IMR-90 (cell line): ENCODE data around the gene SLC12A7. TPM values are rescaled to one million over a fixed set of nuclear protein-coding genes. Genes with fewer than 3 reads are reported as not detected.

Experiments used
- ATAC-seq: fragments of 200-7000 bp; cut with Tn5 transposase; 2 replicates; pipeline ENCODE4 v1.9.1; 2020; ENCODE audit warnings: low read depth, mild to moderate bottlenecking, moderate library complexity
- BruUV-seq: library from RNA; stranded (reverse); fragments of 400-500 nt; replicated peaks from 2 replicates; lab custom pipeline; 2021; lab: Mats Ljungman, UMichigan
- CTCF ChIA-PET: fragments of 300-600 bp; formaldehyde crosslinking; extraction: SDS; loops from one replicate; lab custom pipeline; 2021; ENCODE audit warnings: antibody characterized with exemption; lab: Yijun Ruan, JAX
- POLR2A ChIA-PET: fragments of 300-600 bp; sonication (Branson Sonifier 250); formaldehyde crosslinking; loops from one replicate; lab custom pipeline; 2022; ENCODE audit warnings: antibody characterized with exemption; ENCODE audit not compliant: unreplicated experiment; lab: Charles Lee
- DNase-seq: peaks from one replicate; pipeline ENCODE4 v3.0.0; 2013
- H2AFZ ChIP-seq: replicated peaks from 2 replicates; pipeline ENCODE3; 2013; ENCODE audit warnings: low read length, mild to moderate bottlenecking; ENCODE audit not compliant: poor library complexity
- H2AK5ac ChIP-seq: 2 replicates; pipeline ENCODE4 v1.6.1; 2013; ENCODE audit warnings: low read depth, low read length, inconsistent platforms
- H2AK9ac ChIP-seq: replicated peaks from 2 replicates; pipeline ENCODE3; 2013; ENCODE audit warnings: mild to moderate bottlenecking, low read depth, low read length, moderate library complexity; ENCODE audit not compliant: poor library complexity
- H2BK120ac ChIP-seq: 2 replicates; pipeline ENCODE4 v1.6.1; 2013; ENCODE audit warnings: low read depth, low read length, inconsistent platforms
- H2BK15ac ChIP-seq: 3 replicates; pipeline ENCODE4 v1.6.1; 2013; ENCODE audit warnings: low read depth, low read length, inconsistent platforms
- H2BK20ac ChIP-seq: 2 replicates; pipeline ENCODE4 v1.6.1; 2013; ENCODE audit warnings: low read depth, mild to moderate bottlenecking, inconsistent platforms, low read length, moderate library complexity
- H2BK5ac ChIP-seq: 2 replicates; pipeline ENCODE4 v1.6.1; 2013; ENCODE audit warnings: mild to moderate bottlenecking, low read depth, low read length, inconsistent platforms; ENCODE audit not compliant: poor library complexity, severe bottlenecking
- H3K14ac ChIP-seq: replicated peaks from 2 replicates; pipeline ENCODE4 v1.6.1; 2013; ENCODE audit warnings: low read depth, low read length, inconsistent platforms
- H3K18ac ChIP-seq: 2 replicates; pipeline ENCODE4 v1.6.1; 2013; ENCODE audit warnings: low read depth, low read length, control low read depth
- H3K23ac ChIP-seq: 2 replicates; pipeline ENCODE4 v1.6.1; 2013; ENCODE audit warnings: low read depth, low read length, inconsistent platforms
- H3K27ac ChIP-seq: 2 replicates; pipeline ENCODE4 v1.5.1; 2013; ENCODE audit warnings: mild to moderate bottlenecking, control low read depth, low read length; ENCODE audit not compliant: insufficient read depth
- H3K27me3 ChIP-seq: 2 replicates; pipeline ENCODE4 v1.6.1; 2013; ENCODE audit warnings: low read length; ENCODE audit not compliant: control insufficient read depth, insufficient read depth
- H3K36me3 ChIP-seq: 2 replicates; pipeline ENCODE4 v1.6.1; 2013; ENCODE audit warnings: low read length, mixed read lengths; ENCODE audit not compliant: control insufficient read depth, insufficient read depth
- H3K4ac ChIP-seq: 2 replicates; pipeline ENCODE4 v1.6.1; 2013; ENCODE audit warnings: low read depth, low read length, inconsistent platforms
- H3K4me1 ChIP-seq: 2 replicates; pipeline ENCODE4 v1.6.1; 2013; ENCODE audit warnings: low read length, mixed read lengths; ENCODE audit not compliant: control insufficient read depth, insufficient read depth
- H3K4me2 ChIP-seq: 2 replicates; pipeline ENCODE4 v1.6.1; 2013; ENCODE audit warnings: low read depth, mild to moderate bottlenecking, control low read depth, low read length, moderate library complexity
- H3K4me3 ChIP-seq: 2 replicates; pipeline ENCODE4 v1.5.1; 2013; ENCODE audit warnings: low read depth, mild to moderate bottlenecking, control low read depth, low read length, moderate library complexity; ENCODE audit not compliant: insufficient read depth
- H3K56ac ChIP-seq: 2 replicates; pipeline ENCODE4 v1.6.1; 2013; ENCODE audit warnings: low read length, inconsistent platforms; ENCODE audit not compliant: insufficient read depth; ENCODE audit errors: extremely low read depth
- H3K79me1 ChIP-seq, 2 experiments: 2 replicates each; pipeline ENCODE4 v1.6.1; 2013; ENCODE audit warnings: low read length in 2 of 2, inconsistent platforms in 1 of 2, low read depth in 1 of 2
- H3K9ac ChIP-seq: 2 replicates; pipeline ENCODE4 v1.6.1; 2013; ENCODE audit warnings: low read depth, low read length, control low read depth
- H3K9me1 ChIP-seq: 2 replicates; pipeline ENCODE4 v1.6.1; 2013; ENCODE audit warnings: low read length, inconsistent platforms; ENCODE audit not compliant: insufficient read depth
- H3K9me3 ChIP-seq: 2 replicates; pipeline ENCODE4 v1.6.1; 2013; ENCODE audit warnings: low read length; ENCODE audit not compliant: control insufficient read depth, insufficient read depth
- H4K20me1 ChIP-seq: 2 replicates; pipeline ENCODE4 v1.6.1; 2013; ENCODE audit warnings: low read length, inconsistent platforms; ENCODE audit not compliant: insufficient read depth
- H4K5ac ChIP-seq: 2 replicates; pipeline ENCODE4 v1.6.1; 2013; ENCODE audit warnings: mild to moderate bottlenecking, low read depth, low read length, control low read depth
- H4K8ac ChIP-seq, 2 experiments: 2 replicates each; pipeline ENCODE4 v1.6.1; 2013; ENCODE audit warnings: low read depth in 2 of 2, low read length in 2 of 2, control low read depth in 1 of 2, inconsistent platforms in 1 of 2
- H4K91ac ChIP-seq: 2 replicates; pipeline ENCODE4 v1.6.1; 2013; ENCODE audit warnings: low read depth, low read length, inconsistent platforms; ENCODE audit not compliant: insufficient read depth
- CEBPB ChIP-seq: IDR thresholded peaks from 2 replicates; pipeline ENCODE4 v1.6.1; 2012; ENCODE audit warnings: low read depth, low read length, improper control_type of control experiment
- CHD1 ChIP-seq: IDR thresholded peaks from 2 replicates; pipeline ENCODE4 v1.6.1; 2012; ENCODE audit warnings: low read depth, low read length, improper control_type of control experiment
- MAFK ChIP-seq: IDR thresholded peaks from 2 replicates; pipeline ENCODE4 v1.6.1; 2012; ENCODE audit warnings: low read depth, low read length, improper control_type of control experiment
- MAZ ChIP-seq: IDR thresholded peaks from 2 replicates; pipeline ENCODE4 v1.6.1; 2012; ENCODE audit warnings: low read depth, mild to moderate bottlenecking, low read length, improper control_type of control experiment, moderate library complexity, borderline replicate concordance
- NFE2L2 ChIP-seq: fragments of 150-350 bp; IDR thresholded peaks from 2 replicates; pipeline ENCODE4 v1.6.1; 2016; ENCODE audit warnings: low read depth, mild to moderate bottlenecking, low read length
- POLR2A ChIP-seq: IDR thresholded peaks from 2 replicates; pipeline ENCODE4 v1.6.1; 2012; ENCODE audit warnings: mild to moderate bottlenecking, low read depth, low read length
- RAD21 ChIP-seq: IDR thresholded peaks from 2 replicates; pipeline ENCODE4 v1.6.1; 2012; ENCODE audit warnings: low read length, improper control_type of control experiment
- SMC3 ChIP-seq: fragments of 150-350 bp; IDR thresholded peaks from 2 replicates; pipeline ENCODE4 v1.6.1; 2016; ENCODE audit warnings: low read depth, mild to moderate bottlenecking, antibody characterized with exemption, low read length, moderate library complexity
- USF2 ChIP-seq: fragments of 150-350 bp; IDR thresholded peaks from 2 replicates; pipeline ENCODE4 v1.6.1; 2017; ENCODE audit warnings: mild to moderate bottlenecking, antibody characterized with exemption, low read length, low read depth
- WGBS, 2 experiments: methylation state at CpG; one replicate each; pipeline versions ENCODE4 v1.1.5 to v1.1.7; 2013; ENCODE audit warnings: missing lambda C conversion rate in 2 of 2; ENCODE audit not compliant: insufficient read length in 1 of 2; ENCODE audit errors: extremely low coverage in 2 of 2; 5-methylcytosine and 5-hydroxymethylcytosine counted together
- dilution Hi-C: fragments of 300-500 bp; cut with HindIII; formaldehyde crosslinking; loops from one replicate; pipeline ENCODE4 v1.14.3; 2018; ENCODE audit warnings: low sequenced_read_pairs; ENCODE audit not compliant: unreplicated experiment
- in situ Hi-C: fragments of 300-500 bp; cut with MboI; formaldehyde crosslinking; loops from 3 replicates; pipeline ENCODE4 v1.14.3; 2019; ENCODE audit warnings: low sequenced_read_pairs, inconsistent platforms, mixed read lengths
- intact Hi-C: fragments of 100-400 bp; cut with micrococcal nuclease; formaldehyde crosslinking; loops from 2 replicates; pipeline ENCODE4 v1.10.0; 2022
- polyA plus RNA-seq, 3 experiments: library from polyadenylated mRNA; depleted of rRNA; stranded (reverse); fragments of >200 nt; gene quantifications; 2 replicates each; pipeline ENCODE4 v1.2.3, GENCODE V29; 2012; ENCODE audit warnings: low replicate concordance in 1 of 3
- total RNA-seq: library from RNA; depleted of rRNA; stranded (reverse); fragments of >200 nt; gene quantifications from 2 replicates; pipeline ENCODE4 v1.2.3, GENCODE V29; 2012

SLC12A7 gene
- total and polyA plus RNA-seq, 2 of the 4 experiments (the other 2 are of a cell fraction): 3.0 to 6.1 TPM

- Histone ChIP-seq H3K4me3 (no peak overlapping the region), H3K79me1 (no peaks in the 10 kb centered on the region), H3K36me3 (peaks cover 22% of the 10 kb centered on the region; the same call in 1 of the 2 replicates), H2AFZ (peak overlapping the region; percentile 32), H2BK20ac (no peak overlapping the region), H3K4me1 (no peaks in the 10 kb centered on the region), H2BK120ac (no peak overlapping the region), H2BK15ac (no peak overlapping the region), H4K91ac (no peak overlapping the region), H3K27me3 (no peaks in the 10 kb centered on the region), H3K9me3 (no peaks in the 10 kb centered on the region), H3K4me2 (no peak overlapping the region), H3K56ac (no peak overlapping the region), H3K14ac (no peak overlapping the region), H4K5ac (no peak overlapping the region), H3K23ac (no peak overlapping the region), H2BK5ac (no peak overlapping the region), H3K9me1 (no peaks in the 10 kb centered on the region), H3K18ac (no peak overlapping the region), H2AK5ac (no peak overlapping the region), H4K8ac (no peak overlapping the region), H2AK9ac (no peak overlapping the region), H4K20me1 (no peaks in the 10 kb centered on the region; the same call in 1 of the 2 replicates), H3K4ac (no peak overlapping the region), H3K27ac (no peak overlapping the region), H3K9ac (no peak overlapping the region)
- no peak for TF ChIP-seq POLR2A
- no peak for TF ChIP-seq SMC3
- no peak for TF ChIP-seq MAZ
- TF ChIP-seq CHD1: no peak
- no peak for TF ChIP-seq NFE2L2
- TF ChIP-seq RAD21: no peak
- no peak for TF ChIP-seq CEBPB
- no peak for TF ChIP-seq MAFK
- TF ChIP-seq USF2: no peak
- dilution Hi-C loops: no loop called here
- ATAC-seq (no peak), DNase-seq (no peak)
- in situ Hi-C loops: no loop called here
- 97% methylated on average over 4 of the region's 11 CpGs; no CpG with 5 or more reads in 1 of the 2 experiments for WGBS, 2 experiments
- CTCF ChIA-PET: no interaction called here
- intact Hi-C loops: no loop called here
- no TSS peak for BruUV-seq
- POLR2A ChIA-PET: no interaction called here
These were observed 25.7 kb downstream of the SLC12A7 start for GRCh38 chr5:1086137-1086536.
